K562 (cell line): ENCODE measurements around the gene CD96. TPM values are rescaled to one million over a fixed set of nuclear protein-coding genes. Genes with fewer than 3 reads are reported as not detected.

Experiments
- ATAC-seq: fragments of 200-7000 bp; cut with Tn5 transposase; 3 replicates; pipeline ENCODE4 v1.9.1; 2020; ENCODE audit warnings: moderate library complexity
- BruUV-seq: library from RNA; stranded (reverse); fragments of 400-500 nt; replicated peaks from 2 replicates; lab custom pipeline; 2021; lab: Mats Ljungman, UMichigan
- CTCF ChIA-PET: fragments of 300-600 bp; formaldehyde crosslinking; extraction: SDS; loops from one replicate; lab custom pipeline; 2021; ENCODE audit warnings: low intra/inter-chr PET ratio; lab: Yijun Ruan, JAX
- POLR2A ChIA-PET: fragments of 300-600, 350-650 bp; sonication (Branson Sonifier 250); formaldehyde crosslinking; extraction: SDS; loops from one replicate; lab custom pipeline; 2021; ENCODE audit warnings: antibody characterized with exemption, inconsistent platforms; lab: Yijun Ruan, JAX
- DNase-seq, 4 experiments: peaks; one replicate each; pipeline versions ENCODE4 v3.0.0 to v3.0.0-alpha.2; 2011 to 2018; ENCODE audit warnings: low spot score in 3 of 4, mixed read lengths in 3 of 4; ENCODE audit errors: extremely low read depth in 1 of 4
- FAIRE-seq: peaks from 2 replicates; lab custom pipeline; 2011; peaks lifted over from hg19 to GRCh38; lab: Jason Lieb, UNC
- H2AFZ ChIP-seq: 2 replicates; pipeline ENCODE4 v1.6.0; 2011; ENCODE audit warnings: low read depth, low read length, control low read depth, inconsistent platforms
- H3K27ac ChIP-seq: fragments of 200-600 bp; 3 replicates; pipeline ENCODE4 v1.8.0; 2011; ENCODE audit warnings: low read depth, mild to moderate bottlenecking, control low read depth, inconsistent platforms, low read length, moderate library complexity, mixed read lengths; ENCODE audit errors: extremely low read depth
- H3K27me3 ChIP-seq, 2 experiments: fragments of 300-600 bp in 1 of 2; 2 replicates in 1 of 2; 3 replicates in 1 of 2; pipeline versions ENCODE4 v1.6.0 to v1.8.0; 2011; ENCODE audit warnings: inconsistent platforms in 2 of 2, low read length in 2 of 2, mild to moderate bottlenecking in 1 of 2, mixed read lengths in 1 of 2, moderate library complexity in 1 of 2; ENCODE audit not compliant: control insufficient read depth in 2 of 2, insufficient read depth in 2 of 2
- H3K36me3 ChIP-seq: fragments of 300-600 bp; 3 replicates; pipeline ENCODE4 v1.8.0; 2011; ENCODE audit warnings: mild to moderate bottlenecking, low read length, inconsistent platforms; ENCODE audit not compliant: control insufficient read depth, insufficient read depth
- H3K4me1 ChIP-seq, 2 experiments: fragments of 200-600 bp in 1 of 2; replicated peaks in 1 of 2; 2 replicates in 1 of 2; 3 replicates in 1 of 2; pipeline versions ENCODE4 v1.5.1 to v1.8.0; 2011; ENCODE audit warnings: inconsistent platforms in 2 of 2, low read length in 2 of 2, mild to moderate bottlenecking in 1 of 2, mixed read lengths in 1 of 2, moderate library complexity in 1 of 2; ENCODE audit not compliant: control insufficient read depth in 2 of 2, insufficient read depth in 2 of 2
- H3K4me2 ChIP-seq: 2 replicates; pipeline ENCODE4 v1.6.1; 2011; ENCODE audit warnings: low read length, control low read depth, inconsistent platforms, mixed read lengths; ENCODE audit not compliant: insufficient read depth
- H3K4me3 ChIP-seq: fragments of 200-600 bp; sonication (generic), shearing (Covaris generic); 2 replicates; pipeline ENCODE4 v1.5.1; 2016; ENCODE audit warnings: control low read depth, inconsistent platforms
- H3K79me2 ChIP-seq: fragments of 200-600 bp; 3 replicates; pipeline ENCODE4 v1.8.0; 2011; ENCODE audit warnings: low read length, inconsistent platforms; ENCODE audit not compliant: control insufficient read depth, insufficient read depth
- H3K9ac ChIP-seq, 2 experiments: 2 replicates each; pipeline versions ENCODE4 v1.6.0 to v1.6.1; 2011; ENCODE audit warnings: low read depth in 2 of 2, low read length in 2 of 2, control low read depth in 1 of 2, inconsistent platforms in 1 of 2, mild to moderate bottlenecking in 1 of 2, mixed read lengths in 1 of 2; ENCODE audit not compliant: insufficient read depth in 1 of 2
- H3K9me1 ChIP-seq: one replicate; pipeline ENCODE4 v1.6.0; 2011; ENCODE audit warnings: inconsistent platforms, mild to moderate bottlenecking, low read length, moderate library complexity; ENCODE audit not compliant: control insufficient read depth, insufficient read depth
- H3K9me3 ChIP-seq: replicated peaks from 2 replicates; pipeline ENCODE4 v1.5.1; 2011; ENCODE audit warnings: low read depth, low read length, inconsistent platforms; ENCODE audit not compliant: control insufficient read depth, insufficient read depth
- H4K20me1 ChIP-seq: replicated peaks from 2 replicates; pipeline ENCODE4 v1.6.1; 2011; ENCODE audit warnings: low read length, inconsistent platforms, mixed read lengths; ENCODE audit not compliant: control insufficient read depth, insufficient read depth
- CBFB ChIP-seq: sonication (generic); formaldehyde crosslinking; IDR thresholded peaks from 2 replicates; pipeline ENCODE4 v1.4.0; 2020; ENCODE audit warnings: mild to moderate bottlenecking, missing genetic modification reagents
- KHSRP ChIP-seq: fragments of 450-650 bp; IDR thresholded peaks from 2 replicates; pipeline ENCODE4 v1.6.1; 2017
- NCOA6 ChIP-seq: fragments of 450-650 bp; IDR thresholded peaks from 2 replicates; pipeline ENCODE4 v1.6.1; 2017; ENCODE audit warnings: mild to moderate bottlenecking
- NUFIP1 ChIP-seq: fragments of 450-650 bp; IDR thresholded peaks from 2 replicates; pipeline ENCODE4 v1.6.1; 2018; ENCODE audit not compliant: partially characterized antibody
- PCBP1 ChIP-seq: fragments of 200-400 bp; formaldehyde crosslinking; IDR thresholded peaks from 2 replicates; pipeline ENCODE4 v1.6.1; 2018; ENCODE audit warnings: mild to moderate bottlenecking, low read depth, low read length; ENCODE audit not compliant: poor library complexity, severe bottlenecking
- SMAD2 ChIP-seq: fragments of 150-350 bp; IDR thresholded peaks from 2 replicates; pipeline ENCODE4 v1.6.1; 2014; ENCODE audit warnings: low read depth, mild to moderate bottlenecking, low read length
- ZKSCAN3 ChIP-seq: fragments of 250-450 bp; sonication (Bioruptor Pico); IDR thresholded peaks from 2 replicates; pipeline ENCODE4 v1.4.0; 2020
- ZNF717 ChIP-seq: fragments of 250-450 bp; sonication (Bioruptor Pico); IDR thresholded peaks from 2 replicates; pipeline ENCODE4 v1.5.0; 2021
- WGBS: fragments of 100-300 bp; shearing (Covaris generic); methylation state at CpG from one replicate; pipeline ENCODE4 v1.1.6; 2016; ENCODE audit warnings: low coverage, mixed read lengths; ENCODE audit not compliant: insufficient coverage; ENCODE audit errors: missing lambda C conversion rate; 5-methylcytosine and 5-hydroxymethylcytosine counted together
- in situ Hi-C: fragments of 300-500 bp; cut with MboI; formaldehyde crosslinking; loops from 4 replicates; pipeline ENCODE4 v1.15.0; 2018; ENCODE audit warnings: inconsistent platforms, mixed read lengths
- intact Hi-C: fragments of 100-400 bp; cut with micrococcal nuclease; formaldehyde crosslinking; loops from 2 replicates; pipeline ENCODE4 v1.14.2; 2022
- polyA plus RNA-seq, 8 experiments: library from polyadenylated mRNA; depleted of rRNA in 4 of 8; stranded (reverse) in 5 of 8; unstranded in 3 of 8; fragments of >200 nt; fragmentation: Nextera tagmentation in 2 of 8; fragmentation: Illumina TruSeq in 1 of 8; extraction: Ambion mirVana in 2 of 8; extraction: Trizol in 1 of 8; gene quantifications; 2 replicates each; pipeline versions ENCODE4 v1.2.1 to v1.2.3, GENCODE V29; 2011 to 2014; ENCODE audit warnings: inconsistent platforms in 1 of 8, missing spikeins in 1 of 8
- total RNA-seq, 7 experiments: library from RNA; depleted of rRNA in 6 of 7; stranded (reverse); fragments of >200 nt in 6 of 7; fragmentation: Illumina TruSeq in 2 of 7; extraction: Trizol in 2 of 7; gene quantifications; 2 replicates each; pipeline versions ENCODE4 v1.2.1 to v1.2.3, GENCODE V29; 2011 to 2021; ENCODE audit warnings: low replicate concordance in 1 of 7
- TF ChIP-seq, protein P1 (sequence below), 2 experiments: fragments of 200-800 bp in 1 of 2; sonication (Bioruptor generic) in 1 of 2; sonication (generic) in 1 of 2; formaldehyde crosslinking in 1 of 2; IDR thresholded peaks in 1 of 2; conservative IDR thresholded peaks in 1 of 2; 2 replicates each; pipeline versions ENCODE4 v1.5.0 to v1.6.1; 2016 to 2020; ENCODE audit warnings: missing compliant biosample characterization in 1 of 2, missing genetic modification characterization in 1 of 2, missing genetic modification reagents in 1 of 2
- TF ChIP-seq, protein P2 (sequence below): sonication (generic); formaldehyde crosslinking; IDR thresholded peaks from 2 replicates; pipeline ENCODE4 v1.8.0; 2022; ENCODE audit warnings: mild to moderate bottlenecking, missing genetic modification reagents, borderline replicate concordance
- TF ChIP-seq, protein P3 (sequence below): fragments of 450-650 bp; IDR thresholded peaks from one replicate; pipeline ENCODE4 v1.6.1; 2018; ENCODE audit warnings: mild to moderate bottlenecking, moderate library complexity; ENCODE audit not compliant: partially characterized antibody

CD96 gene
- total and polyA plus RNA-seq, 9 of the 15 experiments (the other 6 are each of a cell fraction or from before 2014, with no cell fraction given) = 0.32 to 5.7 (median 1.2) TPM

DNA sequence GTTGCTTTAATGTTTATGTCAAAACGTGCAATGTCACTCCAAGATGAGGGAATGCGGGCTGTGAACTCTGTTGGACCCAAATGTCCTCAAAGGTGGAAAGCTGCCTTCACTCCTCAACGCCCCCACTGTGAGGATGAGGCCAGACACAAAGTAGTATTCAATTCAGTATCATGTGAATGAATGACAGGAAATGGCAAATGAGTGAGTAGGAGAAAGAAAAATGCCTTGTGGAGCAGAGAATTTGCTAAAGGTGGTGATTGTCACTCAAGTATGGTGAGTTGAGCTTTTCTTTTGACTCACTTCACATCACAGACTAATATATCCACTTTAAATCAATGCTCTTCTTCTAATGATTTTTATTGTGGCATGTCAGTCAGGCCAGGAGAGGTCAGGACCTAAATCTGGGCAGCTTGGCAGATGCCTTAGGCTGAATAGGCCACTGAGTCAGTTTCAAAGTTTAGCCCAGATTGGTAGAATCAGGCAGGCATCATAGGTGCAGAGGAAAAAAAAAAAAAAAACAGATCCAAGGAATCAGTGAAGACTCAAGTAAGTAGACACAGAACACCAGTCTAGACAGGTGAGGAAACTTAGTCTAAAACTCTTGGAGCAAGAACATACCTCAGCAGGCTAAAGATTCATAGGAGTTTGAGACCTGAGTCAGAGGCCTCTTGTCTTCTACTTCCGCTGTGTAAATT lies 124.2 kb downstream of the CD96 start:
- CTCF ChIA-PET = no interaction called here
- H3K9ac ChIP-seq = no peak overlapping the region
- WGBS = 3% methylated on average over 4 of the region's 4 CpGs

More for the DNA sequence above, 124.2 kb downstream of the CD96 start:
- DNase-seq (no peak), FAIRE-seq (no peak), ATAC-seq (no peak)
- Histone ChIP-seq H3K27ac (no peak overlapping the region), H2AFZ (no peak overlapping the region), H4K20me1 (no peaks in the 10 kb centered on the region), H3K36me3 (no peaks in the 10 kb centered on the region), H3K9me3 (no peaks in the 10 kb centered on the region), H3K9me1 (no peaks in the 10 kb centered on the region), H3K79me2 (no peaks in the 10 kb centered on the region), H3K4me2 (no peak overlapping the region), H3K4me1 (no peaks in the 10 kb centered on the region), H3K4me3 (no peak overlapping the region), H3K27me3 (no peaks in the 10 kb centered on the region)
- POLR2A ChIA-PET = no interaction called here
- in situ Hi-C loops (no loop called here), intact Hi-C loops (no loop called here)
- no TSS peak for BruUV-seq
- TF ChIP-seq NCOA6 (no peak), ZNF717 (CRISPR knock-in tag) (no peak), SMAD2 (no peak), NUFIP1 (no peak), PCBP1 (no peak), ZKSCAN3 (no peak), KHSRP (no peak), CBFB (CRISPR knock-in tag) (no peak)
- TF ChIP-seq, protein P1, sequence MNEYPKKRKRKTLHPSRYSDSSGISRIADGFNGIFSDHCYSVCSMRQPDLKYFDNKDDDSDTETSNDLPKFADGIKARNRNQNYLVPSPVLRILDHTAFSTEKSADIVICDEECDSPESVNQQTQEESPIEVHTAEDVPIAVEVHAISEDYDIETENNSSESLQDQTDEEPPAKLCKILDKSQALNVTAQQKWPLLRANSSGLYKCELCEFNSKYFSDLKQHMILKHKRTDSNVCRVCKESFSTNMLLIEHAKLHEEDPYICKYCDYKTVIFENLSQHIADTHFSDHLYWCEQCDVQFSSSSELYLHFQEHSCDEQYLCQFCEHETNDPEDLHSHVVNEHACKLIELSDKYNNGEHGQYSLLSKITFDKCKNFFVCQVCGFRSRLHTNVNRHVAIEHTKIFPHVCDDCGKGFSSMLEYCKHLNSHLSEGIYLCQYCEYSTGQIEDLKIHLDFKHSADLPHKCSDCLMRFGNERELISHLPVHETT (CRISPR knock-in tag; conservative IDR thresholded peaks at IDR 0.05 in 1 of 2, IDR thresholded peaks at IDR 0.05 in 1 of 2) = no peak
- TF ChIP-seq, protein P2, sequence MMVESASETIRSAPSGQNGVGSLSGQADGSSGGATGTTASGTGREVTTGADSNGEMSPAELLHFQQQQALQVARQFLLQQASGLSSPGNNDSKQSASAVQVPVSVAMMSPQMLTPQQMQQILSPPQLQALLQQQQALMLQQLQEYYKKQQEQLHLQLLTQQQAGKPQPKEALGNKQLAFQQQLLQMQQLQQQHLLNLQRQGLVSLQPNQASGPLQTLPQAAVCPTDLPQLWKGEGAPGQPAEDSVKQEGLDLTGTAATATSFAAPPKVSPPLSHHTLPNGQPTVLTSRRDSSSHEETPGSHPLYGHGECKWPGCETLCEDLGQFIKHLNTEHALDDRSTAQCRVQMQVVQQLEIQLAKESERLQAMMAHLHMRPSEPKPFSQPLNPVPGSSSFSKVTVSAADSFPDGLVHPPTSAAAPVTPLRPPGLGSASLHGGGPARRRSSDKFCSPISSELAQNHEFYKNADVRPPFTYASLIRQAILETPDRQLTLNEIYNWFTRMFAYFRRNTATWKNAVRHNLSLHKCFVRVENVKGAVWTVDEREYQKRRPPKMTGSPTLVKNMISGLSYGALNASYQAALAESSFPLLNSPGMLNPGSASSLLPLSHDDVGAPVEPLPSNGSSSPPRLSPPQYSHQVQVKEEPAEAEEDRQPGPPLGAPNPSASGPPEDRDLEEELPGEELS = no peak
- TF ChIP-seq, protein P3, sequence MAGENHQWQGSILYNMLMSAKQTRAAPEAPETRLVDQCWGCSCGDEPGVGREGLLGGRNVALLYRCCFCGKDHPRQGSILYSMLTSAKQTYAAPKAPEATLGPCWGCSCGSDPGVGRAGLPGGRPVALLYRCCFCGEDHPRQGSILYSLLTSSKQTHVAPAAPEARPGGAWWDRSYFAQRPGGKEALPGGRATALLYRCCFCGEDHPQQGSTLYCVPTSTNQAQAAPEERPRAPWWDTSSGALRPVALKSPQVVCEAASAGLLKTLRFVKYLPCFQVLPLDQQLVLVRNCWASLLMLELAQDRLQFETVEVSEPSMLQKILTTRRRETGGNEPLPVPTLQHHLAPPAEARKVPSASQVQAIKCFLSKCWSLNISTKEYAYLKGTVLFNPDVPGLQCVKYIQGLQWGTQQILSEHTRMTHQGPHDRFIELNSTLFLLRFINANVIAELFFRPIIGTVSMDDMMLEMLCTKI = no peak
